HTR-8/SVneo (cell line): ENCODE measurements around the gene CTSE.
"Not testable (repeated sequence)": the region's sequence is repeated elsewhere in the genome, so short reads cannot be mapped to it uniquely, and the experiment has no call there.

Source experiments
- DNase-seq: peaks from one replicate; pipeline ENCODE4 v3.0.0; 2011; ENCODE audit warnings: low spot score, mixed read lengths; ENCODE audit not compliant: insufficient read length
- FAIRE-seq: peaks from 2 replicates; lab custom pipeline; 2011; peaks lifted over from hg19 to GRCh38; lab: Jason Lieb, UNC

CTSE gene

DNA sequence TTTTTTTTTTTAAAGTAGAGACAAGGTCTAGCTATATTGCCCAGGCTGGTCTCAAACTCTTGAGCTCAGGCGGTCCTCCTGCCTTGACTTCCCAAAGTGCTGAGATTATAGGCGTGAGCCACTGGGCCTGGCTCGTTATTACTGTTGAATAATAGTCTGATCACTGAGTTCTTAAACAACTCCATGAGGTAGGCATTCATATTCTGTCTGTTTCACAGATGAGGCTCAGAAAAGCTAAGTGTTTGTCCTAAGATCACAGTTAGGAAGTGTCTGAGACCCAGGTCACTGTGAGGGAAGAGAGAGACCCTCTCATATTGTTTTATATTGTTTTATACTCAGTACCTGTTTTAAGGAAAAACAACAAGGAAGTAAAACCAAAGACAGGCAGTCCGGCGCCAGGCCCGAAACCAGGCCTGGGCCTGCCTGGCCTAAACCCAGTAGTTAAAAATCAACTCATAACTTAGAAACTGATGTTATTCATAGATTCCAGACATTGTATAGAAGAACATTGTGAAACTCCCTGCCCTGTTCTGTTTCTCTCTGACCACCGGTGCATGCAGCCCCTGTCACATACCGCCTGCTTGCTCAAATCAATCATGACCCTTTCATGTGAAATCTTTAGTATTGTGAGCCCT lies 28.7 kb upstream of the CTSE start:
- not testable (repeated sequence) for DNase-seq, FAIRE-seq

DNA sequence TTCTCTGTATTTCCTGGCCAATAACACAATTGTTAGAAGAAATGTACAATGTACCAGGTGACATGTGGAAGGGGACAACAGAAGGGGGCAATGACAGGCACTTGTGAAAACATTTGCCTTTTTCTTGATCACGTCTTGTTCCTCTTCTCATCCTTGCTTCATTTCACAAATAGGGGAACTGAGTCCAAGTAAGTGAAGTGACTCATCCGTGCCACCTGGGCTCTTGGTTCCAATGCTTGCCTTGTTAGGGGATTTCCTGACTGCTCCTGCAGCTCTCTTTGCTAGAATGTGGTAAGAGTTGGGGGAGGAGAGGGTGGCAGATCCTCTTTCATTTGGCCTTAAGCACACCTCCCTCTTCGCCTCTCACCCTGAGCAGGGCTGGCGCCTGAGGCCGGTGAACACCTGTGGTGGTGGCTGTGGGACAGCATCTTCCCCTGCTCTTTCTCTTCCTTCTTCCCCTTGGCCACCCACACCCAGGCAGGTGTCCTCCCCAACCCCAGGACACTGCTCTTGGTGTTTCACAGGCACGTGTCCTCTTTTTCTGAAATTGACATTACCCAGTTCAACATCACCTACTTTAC lies 27.1 kb upstream of the CTSE start:
- FAIRE-seq (no peak), DNase-seq (no peak)

DNA sequence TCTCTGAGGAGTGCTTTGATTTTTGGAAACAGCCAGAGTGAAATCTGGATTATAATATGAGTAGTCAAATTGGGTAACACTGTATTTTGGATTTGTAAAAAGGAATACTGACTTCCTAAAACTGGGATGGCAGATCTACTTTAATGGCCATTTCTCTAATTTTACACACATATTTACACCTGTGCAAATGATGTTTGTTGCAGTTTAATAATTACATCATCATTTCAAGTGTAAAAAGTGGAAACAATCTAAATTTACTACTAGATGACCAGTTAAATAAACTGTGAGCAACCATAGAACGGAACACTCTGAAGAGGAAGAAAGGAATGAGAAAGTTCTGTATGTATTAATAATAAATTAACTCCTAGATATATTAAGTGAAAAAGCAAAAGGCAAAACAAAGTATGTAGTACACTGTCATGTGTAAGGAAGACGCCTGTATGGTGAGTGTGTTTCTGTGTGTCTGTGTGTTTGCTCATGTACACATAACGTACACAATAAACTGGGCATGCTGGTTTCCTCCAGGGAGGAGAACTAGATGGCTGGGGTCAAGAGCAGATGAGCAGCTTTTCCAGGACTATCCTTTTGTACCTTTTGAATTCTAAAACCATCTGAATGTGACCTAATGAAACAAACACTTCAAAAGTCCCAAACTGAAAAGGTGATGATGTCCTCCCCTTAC lies 26.4 kb upstream of the CTSE start:
- no peak for FAIRE-seq
- no peak for DNase-seq

DNA sequence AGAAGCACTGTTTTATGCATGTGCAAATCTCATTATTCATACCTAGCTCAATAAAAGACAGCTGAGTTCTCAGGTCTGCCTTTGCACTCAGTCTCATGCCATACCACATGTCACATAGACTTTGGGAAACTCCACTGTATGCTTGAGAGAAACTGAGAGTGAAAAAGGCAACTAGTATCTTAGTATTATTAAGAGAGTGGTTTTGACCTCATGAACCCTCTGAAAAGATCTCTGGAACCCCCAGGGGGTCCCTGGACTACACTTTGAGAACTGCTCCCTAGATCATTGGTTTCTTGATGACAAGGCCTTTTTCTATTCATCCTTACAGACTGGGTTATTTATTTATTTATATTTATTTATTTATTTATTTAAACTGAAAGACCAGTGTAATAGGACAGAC lies 25.6 kb upstream of the CTSE start:
- FAIRE-seq (no peak), DNase-seq (no peak)

DNA sequence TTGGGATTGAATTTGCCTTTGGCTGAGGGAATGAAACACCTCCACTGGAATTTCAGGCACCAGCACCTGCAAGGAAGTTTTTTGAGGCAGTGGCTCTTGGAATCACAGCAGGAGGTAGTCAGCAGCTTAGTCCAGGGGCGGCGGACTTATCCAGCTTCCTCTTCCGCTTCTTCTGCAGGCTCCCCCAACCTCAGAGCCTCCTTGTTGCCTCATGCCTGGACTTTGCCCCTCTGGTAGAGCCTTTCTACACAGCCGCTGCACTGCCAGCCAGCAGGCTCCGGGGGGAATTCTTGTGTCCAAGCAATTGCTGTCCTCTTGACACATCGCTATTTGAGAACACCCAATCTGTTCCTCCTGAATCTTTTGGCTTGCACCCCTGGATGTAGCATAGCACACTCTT lies 24.9 kb upstream of the CTSE start:
- FAIRE-seq (no peak), DNase-seq (no peak)

DNA sequence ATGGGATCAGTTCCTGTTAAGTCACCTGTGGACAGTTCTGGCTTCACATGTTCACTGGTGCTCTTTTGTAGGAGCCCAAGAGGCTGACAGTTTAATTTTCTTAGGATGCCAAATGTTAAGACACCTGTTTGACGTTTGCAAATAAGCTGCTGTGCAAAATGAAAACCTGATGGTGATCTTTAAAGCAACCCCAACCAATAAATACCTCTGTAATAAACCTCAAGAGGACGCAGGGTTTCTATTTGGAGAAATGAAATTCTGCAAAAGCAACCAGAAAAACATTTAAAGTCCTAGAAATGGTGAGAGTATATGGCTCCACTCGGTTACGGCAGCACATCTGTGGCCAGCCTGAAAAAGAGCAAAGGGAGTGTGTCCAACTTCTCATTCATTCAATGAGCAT lies 23.6 kb upstream of the CTSE start:
- DNase-seq (no peak), FAIRE-seq (no peak)

DNA sequence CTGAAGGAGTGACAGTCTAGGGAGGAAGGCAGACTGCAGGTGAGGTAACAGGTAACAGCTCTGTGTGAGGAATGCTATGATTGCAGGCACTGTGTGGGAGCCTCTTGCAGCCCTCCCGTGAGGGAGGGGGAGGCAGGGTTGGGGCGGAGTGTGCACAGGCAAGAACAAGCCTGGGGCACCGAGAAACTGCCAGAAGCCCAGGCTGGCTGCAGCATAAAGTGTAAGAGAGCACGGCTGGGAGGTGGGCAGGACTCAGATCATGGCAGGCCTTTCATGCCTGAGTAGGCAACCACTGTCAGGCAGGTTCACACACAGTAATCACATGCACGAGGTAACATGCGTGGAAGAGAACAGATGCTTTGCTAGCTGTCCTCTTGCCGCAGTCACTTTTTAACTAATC lies 17.9 kb upstream of the CTSE start:
- no peak for FAIRE-seq
- no peak for DNase-seq

DNA sequence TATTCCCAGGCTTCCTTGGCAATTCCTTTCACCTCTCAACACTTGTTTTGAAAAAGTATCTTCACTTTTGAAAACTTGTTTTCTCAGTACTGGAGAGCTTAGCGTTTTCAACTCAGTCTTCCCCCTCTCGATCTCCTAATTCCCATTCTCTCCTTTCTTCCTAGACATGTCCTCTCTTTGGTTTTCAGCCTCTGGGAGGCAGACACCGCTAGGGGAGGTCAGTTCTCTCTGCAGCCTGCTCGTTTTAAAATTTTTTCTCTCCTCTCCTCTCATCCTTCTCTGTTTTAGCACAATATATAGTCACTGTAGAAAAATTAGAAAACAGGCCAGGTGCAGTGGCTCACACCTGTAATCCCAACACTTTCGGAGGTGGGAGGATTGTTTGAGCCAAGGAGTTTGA lies 16.6 kb upstream of the CTSE start:
- DNase-seq (no peak), FAIRE-seq (no peak)

DNA sequence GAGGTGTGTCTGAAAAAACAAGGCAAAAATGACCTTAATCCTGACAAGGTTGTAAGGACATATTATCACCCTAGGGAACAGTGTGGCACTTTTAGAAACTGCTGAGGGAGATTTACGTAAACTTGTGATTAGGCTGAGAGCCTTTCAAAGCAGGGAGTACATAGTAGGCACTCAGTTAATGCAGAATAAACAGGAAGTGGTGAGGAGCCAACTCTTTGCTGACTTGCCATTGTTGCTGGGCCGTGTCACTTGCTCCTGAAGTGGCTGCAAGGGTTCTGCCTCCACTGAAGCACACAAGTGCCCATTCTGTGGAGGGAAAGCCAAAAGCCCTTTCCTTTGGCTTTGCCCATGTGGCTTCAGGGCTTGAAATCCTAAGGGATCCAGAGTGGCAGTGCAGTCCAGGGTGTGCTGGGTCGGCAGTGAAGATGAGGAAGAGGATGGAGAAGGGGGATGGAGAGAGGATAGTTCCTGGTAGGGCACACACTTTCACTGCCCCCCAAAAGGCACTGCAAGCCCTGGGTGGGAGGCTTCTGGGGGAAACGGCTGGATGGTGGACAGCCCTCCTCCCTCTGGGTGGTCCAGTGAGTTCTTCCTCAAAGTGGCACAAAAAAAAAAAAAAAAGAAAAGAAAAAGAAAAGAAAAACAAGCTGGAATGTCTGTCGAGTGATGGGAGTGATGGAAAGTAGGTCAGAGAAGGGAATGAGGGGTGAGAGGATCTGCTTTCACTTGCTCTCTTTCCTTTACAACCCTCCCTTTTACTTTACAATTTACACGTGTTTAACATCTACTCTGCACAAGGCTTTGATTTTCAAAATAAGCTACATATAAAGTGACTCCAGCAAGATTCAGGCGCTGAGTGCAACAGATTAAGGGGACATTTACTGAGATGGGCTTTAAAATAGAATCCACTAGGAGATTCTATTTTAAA lies 15.6 kb upstream of the CTSE start:
- FAIRE-seq, result no peak
- no peak for DNase-seq

DNA sequence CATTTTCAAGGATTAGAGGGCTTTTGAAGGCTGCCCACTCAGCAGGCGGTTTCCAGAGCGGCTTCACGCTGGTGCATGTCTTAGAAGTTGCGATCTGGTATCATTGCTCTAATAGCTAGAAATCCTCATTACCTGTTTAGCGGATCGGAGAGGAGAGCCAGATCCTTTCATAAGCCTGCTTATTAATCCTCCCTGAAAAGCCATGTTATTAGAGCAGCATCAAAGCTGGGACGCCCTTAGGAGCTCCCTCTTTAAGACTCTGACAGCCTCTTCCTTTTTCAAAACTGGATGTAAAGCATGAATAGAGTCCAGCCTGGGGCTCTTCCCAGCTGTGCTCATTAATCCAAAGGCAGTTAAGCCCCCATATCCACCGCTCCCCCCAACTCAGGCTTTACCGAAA lies 13.9 kb upstream of the CTSE start:
- no peak for DNase-seq
- no peak for FAIRE-seq

DNA sequence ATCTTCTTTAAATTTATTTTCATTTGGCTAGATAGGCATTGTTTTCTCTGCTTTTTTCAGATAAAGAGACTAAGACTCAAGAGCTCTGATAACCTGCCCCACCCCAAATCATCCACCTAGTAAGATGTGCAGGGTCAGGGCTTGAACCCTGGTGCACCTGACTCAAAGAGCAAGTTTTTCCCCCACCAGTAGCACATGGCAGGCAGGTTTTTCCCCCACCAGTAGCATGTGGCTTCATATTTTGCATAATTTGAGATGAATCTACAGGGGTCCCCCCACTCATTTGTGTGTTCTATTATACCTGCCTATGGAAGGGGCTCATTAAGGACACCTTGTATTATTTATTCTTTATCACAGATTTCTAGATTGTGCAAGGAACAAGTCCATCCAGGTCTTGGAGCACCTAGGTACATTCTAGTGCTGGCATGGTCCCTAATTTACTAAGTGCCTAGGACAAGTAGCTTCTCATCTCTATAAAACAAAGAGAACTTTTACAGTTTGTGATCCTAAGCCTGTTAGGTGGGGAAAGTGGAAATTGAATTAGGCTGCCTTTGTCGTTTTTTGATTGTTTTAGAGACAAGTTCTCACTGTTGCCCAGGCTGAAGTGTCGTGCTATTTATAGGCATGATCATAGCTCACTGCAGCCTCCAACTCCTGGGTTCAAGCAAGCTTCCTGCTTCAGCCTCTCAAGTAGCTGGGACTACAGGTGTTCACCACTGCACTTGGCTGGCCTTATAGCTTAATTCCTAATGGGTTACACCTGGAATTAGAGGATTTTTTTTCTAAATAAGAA lies 13.2 kb upstream of the CTSE start:
- FAIRE-seq, result no peak
- no peak for DNase-seq

DNA sequence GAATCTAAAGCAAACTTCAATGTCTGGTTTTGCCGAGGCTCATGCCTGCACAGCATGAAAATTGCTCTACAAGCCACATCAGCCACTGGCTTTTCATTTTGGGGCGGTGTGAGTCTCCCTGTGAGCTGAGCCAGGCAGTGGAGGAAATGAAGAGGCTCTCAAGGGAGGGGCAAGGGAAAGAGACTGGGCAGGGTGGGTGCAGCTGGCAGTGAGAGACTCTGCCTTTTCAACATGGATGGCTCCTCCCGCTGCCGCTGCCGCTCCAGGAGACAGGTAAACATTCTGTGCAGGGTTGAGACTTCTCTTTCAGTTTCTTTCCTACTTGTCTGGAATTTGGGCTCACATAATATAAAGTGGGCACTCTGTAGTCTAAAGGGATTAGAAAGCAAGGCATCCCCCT lies 11.3 kb upstream of the CTSE start:
- no peak for DNase-seq
- FAIRE-seq, result no peak

DNA sequence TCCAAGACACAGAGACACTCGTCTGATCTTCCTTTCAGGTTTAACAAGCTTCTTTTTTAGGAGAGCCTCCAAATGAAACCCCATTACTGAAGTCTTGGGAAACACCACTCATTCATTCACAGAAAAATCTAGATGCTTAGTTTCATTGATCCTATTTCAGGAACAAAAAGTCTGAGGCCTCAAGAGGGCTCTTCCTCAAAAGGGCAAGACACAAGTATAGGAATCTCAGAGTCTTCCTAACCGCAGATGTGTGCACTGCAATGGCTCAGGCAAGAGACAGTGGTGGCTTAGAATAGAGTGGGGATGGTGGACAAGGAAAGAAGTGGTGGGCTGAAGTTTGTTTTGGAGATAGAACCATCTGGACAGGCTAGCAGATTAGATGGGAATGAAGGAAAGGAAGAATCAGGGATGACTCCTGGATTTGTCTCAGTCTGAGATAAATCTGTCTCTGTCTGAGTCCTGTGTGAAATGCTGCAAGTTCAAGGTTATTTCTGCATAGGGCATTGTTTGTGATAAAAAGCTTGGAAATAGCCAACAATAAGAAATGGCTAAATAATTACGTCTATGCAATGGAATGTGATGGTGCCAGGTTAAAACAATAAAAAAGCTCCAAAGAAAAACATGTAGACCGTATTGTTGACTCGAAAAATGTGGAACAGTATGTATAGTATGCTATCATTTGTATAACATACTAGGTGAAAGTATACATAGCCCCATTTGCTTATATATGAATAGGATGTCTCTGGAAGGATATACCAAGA lies 8.9 kb upstream of the CTSE start:
- FAIRE-seq, result no peak

DNA sequence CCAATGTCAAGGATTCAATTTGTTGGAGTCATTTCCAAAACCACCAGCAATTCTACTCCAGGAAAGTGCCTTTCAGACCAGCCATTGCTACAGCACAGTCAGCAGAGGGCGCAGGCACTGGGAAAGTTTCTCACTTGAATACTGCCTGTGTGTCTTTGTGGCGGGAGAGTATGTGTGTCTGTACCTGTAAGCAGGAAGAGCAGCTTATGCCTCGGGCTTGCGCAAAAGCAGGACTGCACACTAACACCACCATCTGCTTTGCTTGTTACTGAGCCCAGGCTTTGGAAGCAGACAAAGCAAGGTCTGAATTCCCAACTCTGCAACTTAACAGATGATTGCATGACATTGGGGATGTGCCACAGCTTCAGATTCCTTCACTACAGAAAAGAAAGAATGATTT lies 7.0 kb upstream of the CTSE start:
- FAIRE-seq, result no peak
- peak; percentile 64 for DNase-seq

More for the DNA sequence above, 8.9 kb upstream of the CTSE start:
- DNase-seq, result no peak

DNA sequence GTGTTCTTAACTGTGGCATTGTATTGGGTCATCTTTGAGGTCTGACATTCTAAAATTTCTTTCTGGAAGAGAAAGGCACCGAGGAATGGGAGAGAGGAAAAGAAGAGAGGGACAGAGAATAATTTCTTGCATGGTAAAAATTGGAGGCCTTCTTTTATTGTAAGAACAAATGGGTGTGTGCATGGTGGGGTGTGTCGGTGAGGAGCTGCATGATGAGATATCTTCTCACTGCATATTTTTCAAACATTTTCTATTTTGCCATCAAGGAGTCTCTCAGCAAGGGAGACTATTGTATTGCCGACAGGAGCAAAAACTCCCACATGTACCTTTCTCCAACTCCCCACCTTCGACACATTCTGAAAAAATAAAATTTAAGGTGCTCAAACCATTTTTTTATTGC lies 6.5 kb upstream of the CTSE start:
- FAIRE-seq, result no peak

DNA sequence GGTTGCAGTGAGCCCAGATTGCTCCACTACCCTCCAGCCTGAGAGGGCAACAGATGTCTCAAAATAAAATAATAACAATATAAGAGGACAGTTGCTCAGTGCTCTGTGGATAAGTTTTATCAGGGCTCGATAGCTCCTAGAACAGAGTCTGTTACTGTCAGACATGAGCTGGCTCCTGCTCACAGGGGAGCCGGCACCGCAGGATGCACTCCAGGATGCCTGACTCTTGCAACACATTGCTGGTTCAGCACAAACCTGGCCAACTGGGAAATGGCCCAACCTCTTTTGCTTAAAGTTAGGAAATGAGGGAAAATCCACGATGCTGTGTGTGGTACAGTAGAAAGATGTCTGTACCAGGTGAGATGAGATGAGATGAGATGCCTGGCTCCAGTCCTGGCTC lies 5.8 kb upstream of the CTSE start:
- FAIRE-seq, result no peak
- DNase-seq, result no peak

More for the DNA sequence above, 6.5 kb upstream of the CTSE start:
- no peak for DNase-seq

DNA sequence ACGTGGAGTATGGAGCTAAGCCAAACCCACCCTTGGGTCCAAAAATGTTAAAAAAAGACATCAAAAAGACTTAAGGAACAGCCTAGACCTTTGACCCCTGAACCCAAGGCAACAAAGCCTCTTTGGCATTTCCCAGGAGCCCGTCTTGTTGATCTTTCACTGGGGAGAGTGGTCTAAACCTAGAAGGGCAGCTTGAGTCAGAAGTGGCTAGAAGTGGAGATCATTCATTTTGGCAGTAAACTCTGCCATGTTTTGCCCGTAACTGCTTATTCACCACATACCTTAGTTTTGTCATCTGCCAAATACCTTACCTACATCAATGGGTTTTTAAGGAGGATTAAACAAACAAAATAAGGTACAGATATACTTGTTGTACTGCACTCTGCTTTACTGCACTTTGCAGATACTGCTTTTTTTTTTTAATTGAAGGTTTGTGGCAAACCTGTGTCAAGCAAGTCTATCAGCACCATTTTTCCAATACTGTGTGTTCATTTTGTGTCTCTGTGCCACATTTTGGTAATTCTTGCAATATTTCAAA lies 1.7 kb upstream of the CTSE start:
- no peak for DNase-seq
- no peak for FAIRE-seq

DNA sequence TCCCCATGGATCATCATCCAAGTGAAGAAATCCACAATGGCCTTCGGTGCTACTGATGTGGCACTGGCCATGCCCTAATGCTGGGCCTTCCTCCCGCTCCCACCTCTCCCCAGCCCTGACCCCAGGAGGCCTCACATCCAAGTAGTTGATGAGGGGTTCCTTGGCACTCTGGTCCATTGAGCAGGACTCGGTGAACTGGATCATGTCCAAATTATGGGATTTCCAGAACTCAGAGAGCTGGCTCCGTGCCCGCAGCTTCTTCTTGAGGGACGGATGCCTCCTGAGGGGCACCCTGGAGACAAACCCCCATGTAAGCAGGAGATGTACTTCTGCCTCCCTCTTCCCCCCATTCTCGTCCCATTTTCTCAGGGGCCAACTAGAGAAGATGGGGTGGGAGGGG lies 929 bp downstream of the CTSE start:
- no peak for DNase-seq
- FAIRE-seq, result no peak
